Peyer's patch (tissue), 4 donors: ENCODE measurements around the gene IMPA2.

Source experiments
- POLR2A ChIP-seq, 2 donors: fragments of 450-650 bp; IDR thresholded peaks; one replicate each; pipeline ENCODE4 v1.5.1; 2017; ENCODE audit warnings: antibody characterized with exemption in 2 of 2, mild to moderate bottlenecking in 2 of 2, moderate library complexity in 2 of 2
- TF ChIP-seq, protein P1 (sequence below), 6 experiments: fragments of 450-650 bp in 4 of 6; fragments of 200-600 bp in 2 of 6; sonication (generic) in 1 of 6; IDR thresholded peaks; one replicate each; pipeline ENCODE4 v1.5.1; 2017 to 2019; ENCODE audit warnings: antibody characterized with exemption in 6 of 6, mild to moderate bottlenecking in 3 of 6, moderate library complexity in 1 of 6

- no peak for TF ChIP-seq POLR2A (IDR thresholded peaks at IDR 0.05)
- TF ChIP-seq, protein P1, sequence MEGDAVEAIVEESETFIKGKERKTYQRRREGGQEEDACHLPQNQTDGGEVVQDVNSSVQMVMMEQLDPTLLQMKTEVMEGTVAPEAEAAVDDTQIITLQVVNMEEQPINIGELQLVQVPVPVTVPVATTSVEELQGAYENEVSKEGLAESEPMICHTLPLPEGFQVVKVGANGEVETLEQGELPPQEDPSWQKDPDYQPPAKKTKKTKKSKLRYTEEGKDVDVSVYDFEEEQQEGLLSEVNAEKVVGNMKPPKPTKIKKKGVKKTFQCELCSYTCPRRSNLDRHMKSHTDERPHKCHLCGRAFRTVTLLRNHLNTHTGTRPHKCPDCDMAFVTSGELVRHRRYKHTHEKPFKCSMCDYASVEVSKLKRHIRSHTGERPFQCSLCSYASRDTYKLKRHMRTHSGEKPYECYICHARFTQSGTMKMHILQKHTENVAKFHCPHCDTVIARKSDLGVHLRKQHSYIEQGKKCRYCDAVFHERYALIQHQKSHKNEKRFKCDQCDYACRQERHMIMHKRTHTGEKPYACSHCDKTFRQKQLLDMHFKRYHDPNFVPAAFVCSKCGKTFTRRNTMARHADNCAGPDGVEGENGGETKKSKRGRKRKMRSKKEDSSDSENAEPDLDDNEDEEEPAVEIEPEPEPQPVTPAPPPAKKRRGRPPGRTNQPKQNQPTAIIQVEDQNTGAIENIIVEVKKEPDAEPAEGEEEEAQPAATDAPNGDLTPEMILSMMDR (IDR thresholded peaks at IDR 0.05), result no peak
Measured at GRCh38 chr18:11962597-11962996, 18.7 kb upstream of the IMPA2 start.
